Airway epithelial cell (primary cell): ENCODE data around the gene SLC27A4. TPM values are rescaled to one million over a fixed set of nuclear protein-coding genes. Genes with fewer than 3 reads are reported as not detected.

Source experiments
- total RNA-seq: library from RNA; depleted of rRNA; stranded (reverse); fragments of >200 nt; gene quantifications from 2 replicates; pipeline ENCODE4 v1.2.3, GENCODE V29; 2015

The SLC27A4 gene
- total RNA-seq: 40.7 and 48.2 TPM in 2 replicates

GRCh38 chr9:128339761-128340690 lies at the start of gene SLC27A4:
Gene SLC27A4 (plus strand): TSS chr9:128340527. CDS start chr9:128343133, 2,606 bp downstream.

GRCh38 chr9:128322404-128323211 lies 17.7 kb upstream of the SLC27A4 start, which contains the start of the genes COQ4 and TRUB2:
Gene COQ4 (plus strand): TSS chr9:128322839. CDS start chr9:128322859, 20 bp downstream.
Gene TRUB2 (minus strand): TSS chr9:128322447. CDS start chr9:128322408, 39 bp downstream.

GRCh38 chr9:128370752-128371629 lies 30.7 kb downstream of the SLC27A4 start, which contains the start of gene URM1:
Gene URM1 (plus strand): TSS chr9:128371374. CDS start chr9:128371381, 7 bp downstream.

Other genes starting within 250 kb of the SLC27A4 start
- 103 and 109 TPM in 2 replicates for gene PTGES2, start 212.8 kb upstream of the SLC27A4 start, total RNA-seq
- 24.7 and 33.4 TPM in 2 replicates for gene LCN2, start 191.1 kb upstream of the SLC27A4 start, total RNA-seq
- gene BBLN, start 180.3 kb upstream of the SLC27A4 start, total RNA-seq: 251 and 413 TPM in 2 replicates
- 34.8 and 47.4 TPM in 2 replicates for gene CIZ1, start 149.0 kb upstream of the SLC27A4 start, total RNA-seq
- 0.65 and 1.5 TPM in 2 replicates for gene DNM1, start 137.1 kb upstream of the SLC27A4 start, total RNA-seq
- gene GOLGA2, start 64.5 kb upstream of the SLC27A4 start, total RNA-seq: 56.6 and 64.2 TPM in 2 replicates
- 17.0 and 39.1 TPM in 2 replicates for gene SWI5, start 64.3 kb upstream of the SLC27A4 start, total RNA-seq
- gene TRUB2, start 18.1 kb upstream of the SLC27A4 start, total RNA-seq: 11.7 and 20.5 TPM in 2 replicates
- gene COQ4, start 17.7 kb upstream of the SLC27A4 start, total RNA-seq: 35.4 and 44.9 TPM in 2 replicates
- 24.1 and 29.1 TPM in 2 replicates for gene URM1, start 30.8 kb downstream of the SLC27A4 start, total RNA-seq
- 57.5 and 64.2 TPM in 2 replicates for gene CERCAM, start 80.3 kb downstream of the SLC27A4 start, total RNA-seq
- 31.4 and 34.7 TPM in 2 replicates for gene ODF2, start 115.5 kb downstream of the SLC27A4 start, total RNA-seq
- 25.5 and 28.4 TPM in 2 replicates for gene GLE1, start 164.2 kb downstream of the SLC27A4 start, total RNA-seq
- gene SPTAN1, start 212.1 kb downstream of the SLC27A4 start, total RNA-seq: 147 and 175 TPM in 2 replicates